ENCODE data around the gene PTGDS. TPM values are rescaled to one million over a fixed set of nuclear protein-coding genes. Genes with fewer than 3 reads are reported as not detected.

The PTGDS gene
- total RNA-seq, 1 donor from 2014 or later, result 5.0 TPM

- Histone ChIP-seq H3K4me3 (ENCODE audit: insufficient read depth, low read depth, low read length) (no peak overlapping the region), H3K4me1 (ENCODE audit: insufficient read depth, low read length) (peaks cover 6% of the 10 kb centered on the region), H3K9me3 (ENCODE audit: insufficient read depth, low read depth, low read length) (no peaks in the 10 kb centered on the region), H2AFZ (ENCODE audit: low read depth, low read length) (no peak overlapping the region), H3K27ac (ENCODE audit: low read depth, low read length) (no peak overlapping the region), H3K9ac (ENCODE audit: low read length) (no peak overlapping the region), H3K79me2 (ENCODE audit: insufficient read depth, low read length) (no peaks in the 10 kb centered on the region), H3K27me3 (ENCODE audit: insufficient read depth, low read length) (no peaks in the 10 kb centered on the region), H3K36me3 (ENCODE audit: insufficient read depth, low read length) (no peaks in the 10 kb centered on the region), H4K20me1 (ENCODE audit: insufficient read depth, low read length) (peaks cover 3% of the 10 kb centered on the region), H3K4me2 (ENCODE audit: low read length) (no peak overlapping the region)
- Mint-ChIP-seq H3K4me1 (ENCODE audit: low read depth, unreplicated experiment) (no peaks in the 10 kb centered on the region), H3K4me3 (ENCODE audit: unreplicated experiment) (no peak overlapping the region), H3K36me3 (ENCODE audit: low read depth, unreplicated experiment) (peaks cover 21% of the 10 kb centered on the region), H3K9me3 (ENCODE audit: unreplicated experiment) (peaks cover 7% of the 10 kb centered on the region), H3K27ac (ENCODE audit: unreplicated experiment) (no peak overlapping the region), H3K27me3 (ENCODE audit: low read depth, unreplicated experiment) (no peaks in the 10 kb centered on the region)
- FAIRE-seq, result no peak
- TF ChIP-seq EZH2 (IDR thresholded peaks at IDR 0.05; ENCODE audit: insufficient read depth, low read length), result no peak
- TF ChIP-seq, protein P1, sequence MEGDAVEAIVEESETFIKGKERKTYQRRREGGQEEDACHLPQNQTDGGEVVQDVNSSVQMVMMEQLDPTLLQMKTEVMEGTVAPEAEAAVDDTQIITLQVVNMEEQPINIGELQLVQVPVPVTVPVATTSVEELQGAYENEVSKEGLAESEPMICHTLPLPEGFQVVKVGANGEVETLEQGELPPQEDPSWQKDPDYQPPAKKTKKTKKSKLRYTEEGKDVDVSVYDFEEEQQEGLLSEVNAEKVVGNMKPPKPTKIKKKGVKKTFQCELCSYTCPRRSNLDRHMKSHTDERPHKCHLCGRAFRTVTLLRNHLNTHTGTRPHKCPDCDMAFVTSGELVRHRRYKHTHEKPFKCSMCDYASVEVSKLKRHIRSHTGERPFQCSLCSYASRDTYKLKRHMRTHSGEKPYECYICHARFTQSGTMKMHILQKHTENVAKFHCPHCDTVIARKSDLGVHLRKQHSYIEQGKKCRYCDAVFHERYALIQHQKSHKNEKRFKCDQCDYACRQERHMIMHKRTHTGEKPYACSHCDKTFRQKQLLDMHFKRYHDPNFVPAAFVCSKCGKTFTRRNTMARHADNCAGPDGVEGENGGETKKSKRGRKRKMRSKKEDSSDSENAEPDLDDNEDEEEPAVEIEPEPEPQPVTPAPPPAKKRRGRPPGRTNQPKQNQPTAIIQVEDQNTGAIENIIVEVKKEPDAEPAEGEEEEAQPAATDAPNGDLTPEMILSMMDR (IDR thresholded peaks at IDR 0.05; ENCODE audit: insufficient read depth, low read depth, low read length), result no peak
- no peak for DNase-seq (ENCODE audit: low read depth)
Observed at GRCh38 chr9:136931611-136932130, 45.6 kb upstream of the PTGDS start.

DNA sequence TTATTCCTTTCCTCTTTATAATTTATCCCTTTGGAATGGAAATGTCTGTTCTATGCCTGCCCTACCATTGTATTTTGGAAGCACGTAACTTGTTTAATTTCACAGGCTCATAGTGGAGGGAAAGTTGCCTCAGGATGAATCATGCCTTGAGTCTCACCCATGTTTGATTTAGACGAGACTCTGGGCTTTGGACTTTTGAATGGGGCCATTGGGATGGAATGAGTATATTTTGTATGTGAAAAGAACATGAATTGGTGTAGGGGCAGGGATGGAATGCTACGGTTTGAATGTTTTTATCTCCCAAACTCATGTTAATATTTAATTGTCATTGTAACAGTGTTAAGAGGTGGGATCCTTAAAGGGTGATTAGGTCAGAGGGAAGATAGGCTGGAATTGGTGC is 43.0 kb upstream of the PTGDS start:
- Mint-ChIP-seq H3K27ac (ENCODE audit: unreplicated experiment) (no peak overlapping the region), H3K36me3 (ENCODE audit: low read depth, unreplicated experiment) (peaks cover 16% of the 10 kb centered on the region), H3K27me3 (ENCODE audit: low read depth, unreplicated experiment) (no peaks in the 10 kb centered on the region), H3K4me3 (ENCODE audit: unreplicated experiment) (no peak overlapping the region), H3K9me3 (ENCODE audit: unreplicated experiment) (peaks cover 7% of the 10 kb centered on the region), H3K4me1 (ENCODE audit: low read depth, unreplicated experiment) (no peaks in the 10 kb centered on the region)
- no peaks in the 10 kb centered on the region for H3K79me2 ChIP-seq (ENCODE audit: insufficient read depth, low read length)
- DNase-seq (ENCODE audit: low read depth) (no peak), FAIRE-seq (no peak)
- H2AFZ ChIP-seq (ENCODE audit: low read depth, low read length), result no peak overlapping the region
- no peak overlapping the region for H3K9ac ChIP-seq (ENCODE audit: low read length)
- no peaks in the 10 kb centered on the region for H3K4me1 ChIP-seq (ENCODE audit: insufficient read depth, low read length)
- no peaks in the 10 kb centered on the region for H3K27me3 ChIP-seq (ENCODE audit: insufficient read depth, low read length)
- H3K4me3 ChIP-seq (ENCODE audit: insufficient read depth, low read depth, low read length), result no peak overlapping the region
- H3K36me3 ChIP-seq (ENCODE audit: insufficient read depth, low read length), result no peaks in the 10 kb centered on the region
- TF ChIP-seq, protein P1 (IDR thresholded peaks at IDR 0.05; ENCODE audit: insufficient read depth, low read depth, low read length), result no peak
- TF ChIP-seq EZH2 (IDR thresholded peaks at IDR 0.05; ENCODE audit: insufficient read depth, low read length), result no peak
- H3K27ac ChIP-seq (ENCODE audit: low read depth, low read length), result no peak overlapping the region
- no peak overlapping the region for H3K4me2 ChIP-seq (ENCODE audit: low read length)
- peaks cover 10% of the 10 kb centered on the region for H4K20me1 ChIP-seq (ENCODE audit: insufficient read depth, low read length)
- H3K9me3 ChIP-seq (ENCODE audit: insufficient read depth, low read depth, low read length), result no peaks in the 10 kb centered on the region

DNA sequence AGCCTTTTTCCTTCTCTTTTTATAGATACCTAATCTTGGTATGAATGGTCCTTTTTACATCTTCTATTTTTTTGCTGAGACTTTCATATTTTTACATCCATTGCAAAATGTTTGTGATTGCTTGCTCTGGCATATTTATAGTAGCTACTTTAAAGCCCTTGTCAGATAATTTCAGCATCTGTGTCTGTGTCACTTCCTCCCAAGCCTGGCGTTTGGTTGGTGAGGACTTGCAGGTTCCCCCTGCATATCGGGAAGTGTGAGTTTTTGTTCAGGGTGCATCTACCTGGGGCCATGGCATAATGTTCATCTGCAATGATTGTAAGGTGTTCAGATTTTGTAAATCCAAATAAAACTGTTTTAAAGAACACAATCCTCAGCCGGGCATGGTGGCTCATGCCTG is 41.7 kb upstream of the PTGDS start:
- Histone ChIP-seq H3K4me3 (ENCODE audit: insufficient read depth, low read depth, low read length) (no peak overlapping the region), H3K27me3 (ENCODE audit: insufficient read depth, low read length) (no peaks in the 10 kb centered on the region), H3K36me3 (ENCODE audit: insufficient read depth, low read length) (no peaks in the 10 kb centered on the region), H3K4me2 (ENCODE audit: low read length) (no peak overlapping the region), H3K79me2 (ENCODE audit: insufficient read depth, low read length) (peaks cover 10% of the 10 kb centered on the region), H2AFZ (ENCODE audit: low read depth, low read length) (no peak overlapping the region), H3K9ac (ENCODE audit: low read length) (no peak overlapping the region), H3K9me3 (ENCODE audit: insufficient read depth, low read depth, low read length) (no peaks in the 10 kb centered on the region), H3K27ac (ENCODE audit: low read depth, low read length) (no peak overlapping the region), H3K4me1 (ENCODE audit: insufficient read depth, low read length) (no peaks in the 10 kb centered on the region), H4K20me1 (ENCODE audit: insufficient read depth, low read length) (peaks cover 20% of the 10 kb centered on the region)
- TF ChIP-seq, protein P1 (IDR thresholded peaks at IDR 0.05; ENCODE audit: insufficient read depth, low read depth, low read length), result no peak
- no peak for TF ChIP-seq EZH2 (IDR thresholded peaks at IDR 0.05; ENCODE audit: insufficient read depth, low read length)
- H3K4me3 Mint-ChIP-seq (ENCODE audit: unreplicated experiment), result no peak overlapping the region
- DNase-seq (ENCODE audit: low read depth) (no peak), FAIRE-seq (no peak)
- H3K27me3 Mint-ChIP-seq (ENCODE audit: low read depth, unreplicated experiment), result no peaks in the 10 kb centered on the region
- H3K4me1 Mint-ChIP-seq (ENCODE audit: low read depth, unreplicated experiment), result no peaks in the 10 kb centered on the region
- no peak overlapping the region for H3K27ac Mint-ChIP-seq (ENCODE audit: unreplicated experiment)
- H3K36me3 Mint-ChIP-seq (ENCODE audit: low read depth, unreplicated experiment), result peaks cover 11% of the 10 kb centered on the region
- H3K9me3 Mint-ChIP-seq (ENCODE audit: unreplicated experiment), result peaks cover 7% of the 10 kb centered on the region
